ENCODE data around the gene OR4D2. TPM values are rescaled to one million over a fixed set of nuclear protein-coding genes. Genes with fewer than 3 reads are reported as not detected.

The OR4D2 gene
- total RNA-seq, 1 donor from 2014 or later, result not detected

DNA sequence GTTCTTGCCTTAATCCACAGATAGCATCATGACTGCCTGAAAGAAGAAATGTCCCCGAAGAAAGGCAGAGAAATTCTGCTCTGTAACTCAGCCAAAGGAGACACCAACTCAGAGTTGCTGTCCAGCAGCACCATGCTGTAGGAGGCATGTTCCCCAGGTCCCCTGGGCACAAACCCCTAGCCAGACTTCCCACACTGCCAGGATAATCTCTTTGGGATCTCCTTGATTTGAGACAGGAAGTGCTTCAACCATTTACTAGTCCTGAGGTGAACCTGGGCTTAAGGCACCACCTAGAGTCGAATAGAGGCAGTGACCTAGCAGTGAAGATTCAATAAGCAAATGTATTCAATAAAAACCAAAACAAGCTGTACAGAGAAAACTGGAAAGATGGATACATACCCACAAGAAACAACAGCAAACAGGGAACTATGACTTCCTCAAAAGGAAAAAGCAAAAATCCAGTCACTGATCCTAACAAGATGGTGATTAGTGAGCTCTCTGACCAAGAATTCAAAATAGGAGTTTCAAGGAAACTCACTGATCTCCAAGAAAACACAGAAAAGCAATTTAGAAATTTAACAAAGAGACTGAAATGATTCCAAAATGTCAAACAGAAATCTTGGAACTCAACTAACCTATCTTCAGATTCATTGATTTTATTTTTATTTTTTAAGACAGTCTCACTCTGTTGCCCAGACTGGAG lies 5.7 kb downstream of the OR4D2 start:
- intact Hi-C loops (cut with micrococcal nuclease), result loop anchor here (1.0 to 5.0 kb wide), 2 partner anchors 50 to 165 kb away; partner anchors contain the start of gene SRSF1

DNA sequence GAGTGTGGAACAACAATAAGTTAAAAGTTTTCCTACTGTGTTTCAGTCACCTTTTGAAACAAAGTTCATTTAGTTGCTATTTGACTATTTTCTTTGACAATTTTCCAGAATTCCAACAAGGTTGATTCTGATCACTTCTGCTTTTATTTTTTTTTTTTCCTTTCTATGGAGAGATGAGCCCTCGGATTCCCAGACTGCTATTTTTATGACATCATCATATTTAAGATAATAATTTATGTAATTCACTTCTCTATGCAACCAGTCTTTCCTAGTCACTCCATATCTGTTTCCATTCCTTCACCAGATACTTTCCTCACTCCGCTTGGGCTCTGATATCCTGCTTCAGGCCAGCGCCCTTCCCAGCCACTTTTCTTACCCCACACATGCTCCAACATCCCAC lies 8.1 kb downstream of the OR4D2 start:
- intact Hi-C loops (cut with micrococcal nuclease), result loop anchor here (5.0 kb wide), 1 partner anchor 168 kb away; the partner anchor contains the start of gene SRSF1

DNA sequence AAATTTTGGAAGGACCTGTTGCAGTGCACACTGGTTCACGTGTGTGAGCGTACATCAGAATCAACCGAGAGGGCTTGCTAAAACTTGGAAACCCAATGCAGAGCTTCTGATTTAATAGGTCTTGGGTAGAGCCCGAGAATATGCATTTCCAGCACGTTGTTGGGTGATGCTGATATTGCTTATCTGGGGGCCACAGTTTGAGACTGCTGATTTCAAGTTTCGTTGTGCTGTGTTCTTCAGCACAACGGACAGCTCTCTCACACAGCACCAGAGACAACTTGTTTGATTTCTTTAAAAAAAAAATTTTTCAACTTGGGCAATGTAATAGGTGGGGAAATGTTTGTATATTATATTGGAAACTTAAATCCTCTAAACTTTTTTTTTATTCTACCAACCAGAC lies 9.4 kb downstream of the OR4D2 start:
- intact Hi-C loops (cut with micrococcal nuclease), result loop anchor here (1.0 kb wide), 1 partner anchor 56 kb away; no protein-coding TSS in a partner anchor

- intact Hi-C loops (cut with micrococcal nuclease), result no loop called here
Measured at GRCh38 chr17:58181796-58182195, 15.0 kb downstream of the OR4D2 start.

DNA sequence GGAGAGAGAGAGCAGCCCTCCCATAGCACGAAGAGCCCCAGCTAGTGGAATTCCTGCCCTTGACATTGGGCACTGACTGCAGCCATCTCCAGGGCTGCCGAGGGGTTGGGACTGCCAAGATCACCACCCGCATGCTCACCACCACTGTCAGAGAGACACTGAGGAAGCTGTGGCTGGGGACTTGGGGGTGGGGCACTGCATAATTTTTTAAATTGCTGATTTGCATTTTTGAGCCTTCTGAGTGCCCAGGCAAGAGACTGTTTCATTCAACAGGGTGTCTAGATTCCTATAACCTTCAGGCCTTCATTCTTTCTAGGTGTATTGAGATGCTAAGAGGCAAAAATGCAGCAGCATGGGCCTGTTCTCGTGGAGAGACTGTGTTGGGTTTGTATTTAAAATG lies 16.7 kb downstream of the OR4D2 start:
- intact Hi-C loops (cut with micrococcal nuclease), result no loop called here

DNA sequence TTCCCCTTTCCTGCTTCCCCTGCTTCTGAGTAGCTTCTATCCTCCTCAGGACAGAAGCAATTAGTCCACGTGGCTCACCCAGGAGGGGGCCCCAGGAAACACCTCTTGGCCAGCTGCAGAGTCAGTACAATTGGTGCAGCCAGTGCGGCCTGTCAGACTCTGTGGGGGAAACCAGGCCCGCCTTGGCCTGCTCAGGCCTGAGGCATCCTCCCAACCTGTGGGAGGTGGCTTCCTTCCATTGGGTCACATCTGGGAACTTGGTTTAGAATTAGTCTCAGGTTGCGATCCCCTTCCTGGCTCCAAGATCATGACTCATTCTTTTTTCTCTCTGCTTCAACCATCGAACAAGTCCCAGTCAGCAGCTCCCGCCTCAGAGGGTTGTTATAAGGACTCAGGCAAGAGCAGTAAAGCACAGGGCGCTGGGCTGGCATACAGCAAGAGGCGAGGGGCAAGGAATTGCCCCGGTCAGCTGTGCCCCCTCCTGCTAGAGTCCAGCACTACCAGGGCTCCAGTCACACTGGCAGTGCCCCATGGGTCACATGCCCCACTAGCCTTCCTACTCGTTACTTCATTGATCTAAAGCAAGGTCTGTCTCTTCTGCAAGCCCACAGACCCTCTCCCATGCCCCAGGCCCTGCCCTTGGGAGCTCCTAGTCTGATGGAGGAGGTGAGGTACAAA lies 17.7 kb downstream of the OR4D2 start:
- intact Hi-C loops (cut with micrococcal nuclease), result no loop called here

DNA sequence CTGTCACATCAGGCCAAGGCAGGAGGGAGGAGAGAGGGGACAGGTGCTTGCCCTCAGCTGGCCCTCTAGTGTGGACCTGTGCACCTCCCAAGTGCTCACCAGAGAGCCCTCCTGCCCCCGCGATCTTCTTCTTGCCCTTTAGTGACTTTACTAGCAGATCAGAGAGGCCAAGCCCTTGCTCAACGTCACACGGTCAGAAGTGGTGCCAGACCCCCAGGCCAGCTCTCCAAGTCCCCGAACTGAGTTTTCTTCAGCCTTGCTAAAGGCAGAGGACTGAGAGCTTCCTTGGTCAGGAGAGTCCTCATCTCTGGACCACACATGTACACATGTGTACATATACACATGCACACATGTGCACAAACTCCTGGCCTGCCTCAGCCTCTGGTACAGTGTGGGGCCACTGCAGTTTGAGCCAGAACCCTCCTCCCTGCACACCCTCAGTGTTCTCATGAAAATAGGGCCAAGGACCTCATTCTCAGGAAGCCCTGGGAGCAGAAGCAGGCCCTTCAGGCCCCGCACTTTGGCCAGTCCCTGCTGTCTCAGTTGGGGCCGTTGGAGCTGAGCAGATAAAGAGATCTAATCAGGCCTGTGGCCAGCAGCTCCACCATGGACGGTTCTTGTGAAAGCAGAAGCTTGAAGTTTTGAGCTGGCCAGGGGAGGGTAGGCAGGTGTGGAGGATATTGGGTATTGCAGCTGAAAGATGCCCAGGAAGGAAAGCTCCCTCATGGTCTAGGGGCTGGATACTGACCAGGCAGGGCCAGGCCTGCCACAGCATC lies 18.4 kb downstream of the OR4D2 start:
- intact Hi-C loops (cut with micrococcal nuclease), result no loop called here

DNA sequence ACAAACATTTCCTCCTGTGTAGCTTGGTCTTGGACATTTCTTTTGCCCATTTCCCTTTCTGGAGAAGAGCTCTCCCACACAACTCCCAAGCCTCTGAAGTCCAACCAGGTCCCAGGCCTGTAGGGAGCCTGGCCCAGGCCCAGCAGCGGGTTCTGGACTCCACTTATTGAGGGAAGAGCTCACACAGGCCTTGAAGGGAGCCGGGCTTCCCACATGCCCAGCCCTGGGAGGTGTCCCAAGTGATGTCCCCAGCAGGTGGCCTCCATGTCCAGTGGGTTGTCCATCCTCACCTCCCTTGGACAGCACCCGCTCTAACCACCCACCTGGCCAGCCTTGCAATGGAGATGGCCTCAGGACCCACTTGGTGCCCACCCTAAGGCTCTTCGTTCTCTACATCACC lies 19.8 kb downstream of the OR4D2 start:
- intact Hi-C loops (cut with micrococcal nuclease), result no loop called here

GRCh38 chr17:58187063-58187462 lies 20.3 kb downstream of the OR4D2 start:
- intact Hi-C loops (cut with micrococcal nuclease), result no loop called here

- intact Hi-C loops (cut with micrococcal nuclease), result no loop called here
Measured at GRCh38 chr17:58187675-58188074, 20.9 kb downstream of the OR4D2 start.

- intact Hi-C loops (cut with micrococcal nuclease), result no loop called here
Measured at GRCh38 chr17:58189436-58190146, 22.8 kb downstream of the OR4D2 start.

- intact Hi-C loops (cut with micrococcal nuclease), result no loop called here
Measured at GRCh38 chr17:58191241-58191896, 24.6 kb downstream of the OR4D2 start.

- intact Hi-C loops (cut with micrococcal nuclease), result no loop called here
Measured at GRCh38 chr17:58192612-58193011, 25.8 kb downstream of the OR4D2 start, which contains the start of gene EPX. EPX (plus strand) TSS chr17:58192726; CDS start chr17:58192847, 121 bp downstream.

GRCh38 chr17:58193641-58194255 lies 27.0 kb downstream of the OR4D2 start:
- intact Hi-C loops (cut with micrococcal nuclease), result no loop called here

DNA sequence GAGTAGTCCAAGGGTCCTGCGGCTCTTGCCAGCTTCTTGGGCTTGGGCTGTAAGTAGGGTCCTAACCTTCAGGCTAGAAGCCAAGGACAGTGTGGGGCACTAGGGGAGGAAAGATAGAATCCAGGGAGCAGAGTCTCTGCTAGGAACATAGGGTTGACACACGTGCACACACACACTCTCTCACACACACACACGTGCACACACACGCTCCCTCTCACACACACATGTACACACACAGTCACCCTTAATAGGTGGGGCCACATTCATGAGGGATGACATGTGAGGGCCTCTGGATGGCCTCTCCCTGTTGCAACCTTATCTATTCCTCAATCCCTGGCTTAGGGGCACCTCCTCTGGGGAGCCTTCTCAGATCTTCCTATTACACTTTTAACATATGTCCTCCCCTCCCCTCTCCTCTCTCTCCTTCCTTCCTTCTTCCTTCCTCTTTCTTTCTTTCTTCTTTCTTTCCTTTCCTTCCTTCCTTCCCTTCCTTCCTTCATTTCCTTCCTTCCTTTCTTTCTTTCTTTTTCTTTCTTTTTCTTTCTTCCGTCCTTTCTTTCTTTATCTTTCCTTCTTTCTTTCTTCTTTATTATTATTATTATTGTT lies 28.8 kb downstream of the OR4D2 start:
- intact Hi-C loops (cut with micrococcal nuclease), result no loop called here

GRCh38 chr17:58196610-58197009 lies 29.8 kb downstream of the OR4D2 start:
- intact Hi-C loops (cut with micrococcal nuclease), result no loop called here

DNA sequence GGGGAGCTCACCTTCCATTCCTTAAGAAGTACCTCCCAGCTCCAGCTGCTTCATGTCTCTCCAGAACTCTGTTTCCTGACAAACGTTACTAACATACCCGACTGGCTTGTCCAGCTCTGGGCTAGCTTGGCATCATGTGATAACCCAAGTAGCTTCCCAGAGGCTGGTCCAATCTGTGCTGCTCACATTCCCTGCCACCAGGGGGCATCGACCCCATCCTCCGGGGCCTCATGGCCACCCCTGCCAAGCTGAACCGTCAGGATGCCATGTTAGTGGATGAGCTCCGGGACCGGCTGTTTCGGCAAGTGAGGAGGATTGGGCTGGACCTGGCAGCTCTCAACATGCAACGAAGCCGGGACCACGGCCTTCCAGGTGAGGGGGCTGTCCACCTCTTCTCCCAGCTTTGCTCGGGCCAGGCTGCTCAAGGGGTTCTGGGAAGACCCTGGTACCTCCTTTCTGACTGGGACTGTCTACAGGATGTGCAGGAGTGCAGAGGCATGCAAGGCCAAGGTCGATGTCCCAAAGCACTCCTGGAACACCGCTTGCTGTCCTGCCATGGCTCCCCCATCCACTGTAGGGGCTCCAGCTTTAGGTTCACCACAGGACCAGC lies 33.3 kb downstream of the OR4D2 start:
- intact Hi-C loops (cut with micrococcal nuclease), result loop anchor here (5.0 kb wide), 1 partner anchor 247 kb away; no protein-coding TSS in a partner anchor

DNA sequence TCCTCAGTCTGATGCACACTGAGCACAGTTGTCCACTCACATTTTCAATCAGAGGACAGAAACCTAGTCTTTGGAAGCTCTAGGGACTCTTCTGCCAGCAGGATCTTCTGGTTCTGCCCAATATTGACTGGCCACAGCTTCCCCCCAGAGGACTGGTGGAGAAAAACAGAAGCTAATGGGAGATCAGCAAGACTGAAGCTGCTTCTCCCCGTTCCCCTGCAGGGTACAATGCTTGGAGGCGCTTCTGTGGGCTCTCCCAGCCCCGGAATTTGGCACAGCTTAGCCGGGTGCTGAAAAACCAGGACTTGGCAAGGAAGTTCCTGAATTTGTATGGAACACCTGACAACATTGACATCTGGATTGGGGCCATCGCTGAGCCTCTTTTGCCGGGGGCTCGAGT lies 36.1 kb downstream of the OR4D2 start:
- intact Hi-C loops (cut with micrococcal nuclease), result loop anchor here (5.0 kb wide), 1 partner anchor 244 kb away; no protein-coding TSS in a partner anchor

DNA sequence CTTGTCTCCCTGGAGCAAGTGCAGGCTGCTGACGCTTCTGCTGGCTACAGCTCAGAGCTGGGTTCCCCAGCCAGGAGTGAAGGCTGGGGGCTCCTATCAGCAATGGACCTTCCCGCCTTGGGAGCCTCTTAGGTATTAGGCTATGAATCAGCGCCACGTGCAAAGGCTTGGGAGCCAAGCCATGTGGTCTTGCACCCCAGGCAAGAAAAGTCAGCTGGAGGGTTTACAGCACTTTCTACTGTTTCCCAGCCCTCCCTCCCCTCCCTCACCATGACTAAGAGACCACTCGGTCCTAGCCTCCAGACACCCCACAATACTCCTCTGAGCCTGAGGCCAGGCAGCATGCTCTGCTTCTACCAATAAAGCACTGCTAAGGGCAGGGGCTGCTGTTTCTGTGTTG lies 38.0 kb downstream of the OR4D2 start:
- intact Hi-C loops (cut with micrococcal nuclease), result loop anchor here (5.0 kb wide), 1 partner anchor 243 kb away; no protein-coding TSS in a partner anchor
